IPS DF 6.9 (cell line): Measurements from ENCODE around the gene NFATC2.

Source experiments
- DNase-seq: peaks from one replicate; pipeline ENCODE4 v3.0.0-alpha.2; 2013; ENCODE audit warnings: low read depth, low spot score
- H3K27ac ChIP-seq: one replicate; pipeline ENCODE4 v1.5.1; 2013; ENCODE audit warnings: low read length, control low read depth
- H3K27me3 ChIP-seq: 2 replicates; pipeline ENCODE4 v1.6.1; 2013; ENCODE audit warnings: mild to moderate bottlenecking, low read length; ENCODE audit not compliant: control insufficient read depth, insufficient read depth
- H3K36me3 ChIP-seq: 2 replicates; pipeline ENCODE4 v1.6.1; 2013; ENCODE audit warnings: low read length; ENCODE audit not compliant: control insufficient read depth, insufficient read depth
- H3K4me1 ChIP-seq: 2 replicates; pipeline ENCODE4 v1.6.1; 2013; ENCODE audit warnings: low read length; ENCODE audit not compliant: control insufficient read depth, insufficient read depth
- H3K4me3 ChIP-seq: 2 replicates; pipeline ENCODE4 v1.5.1; 2013; ENCODE audit warnings: mild to moderate bottlenecking, low read length
- H3K9me3 ChIP-seq: 2 replicates; pipeline ENCODE4 v1.6.1; 2013; ENCODE audit warnings: low read length, inconsistent platforms; ENCODE audit not compliant: control insufficient read depth, insufficient read depth
- WGBS: extraction: QIAGEN DNeasy Blood & Tissue Kit; methylation state at CpG from one replicate; pipeline ENCODE4 v1.1.7; 2013; ENCODE audit warnings: mixed read lengths, missing lambda C conversion rate; ENCODE audit not compliant: insufficient read length, insufficient coverage; 5-methylcytosine and 5-hydroxymethylcytosine counted together

NFATC2 gene

GRCh38 chr20:51473771-51474170, 68.7 kb downstream of the NFATC2 start:
- DNase-seq: no peak

GRCh38 chr20:51473256-51473655, 69.3 kb downstream of the NFATC2 start:
- no peak for DNase-seq
- Histone ChIP-seq H3K27me3 (no peaks in the 10 kb centered on the region), H3K27ac (no peak overlapping the region), H3K36me3 (no peaks in the 10 kb centered on the region), H3K4me1 (no peaks in the 10 kb centered on the region), H3K4me3 (no peak overlapping the region), H3K9me3 (no peaks in the 10 kb centered on the region)
- no CpG with 5 or more reads among the region's 4 CpGs for WGBS

More at GRCh38 chr20:51473771-51474170, 68.7 kb downstream of the NFATC2 start:
- H3K36me3 ChIP-seq: no peaks in the 10 kb centered on the region
- no CpG with 5 or more reads among the region's 19 CpGs for WGBS
- H3K27ac ChIP-seq: no peak overlapping the region
- no peaks in the 10 kb centered on the region for H3K9me3 ChIP-seq
- no peaks in the 10 kb centered on the region for H3K4me1 ChIP-seq
- no peaks in the 10 kb centered on the region for H3K27me3 ChIP-seq
- H3K4me3 ChIP-seq: no peak overlapping the region

DNA sequence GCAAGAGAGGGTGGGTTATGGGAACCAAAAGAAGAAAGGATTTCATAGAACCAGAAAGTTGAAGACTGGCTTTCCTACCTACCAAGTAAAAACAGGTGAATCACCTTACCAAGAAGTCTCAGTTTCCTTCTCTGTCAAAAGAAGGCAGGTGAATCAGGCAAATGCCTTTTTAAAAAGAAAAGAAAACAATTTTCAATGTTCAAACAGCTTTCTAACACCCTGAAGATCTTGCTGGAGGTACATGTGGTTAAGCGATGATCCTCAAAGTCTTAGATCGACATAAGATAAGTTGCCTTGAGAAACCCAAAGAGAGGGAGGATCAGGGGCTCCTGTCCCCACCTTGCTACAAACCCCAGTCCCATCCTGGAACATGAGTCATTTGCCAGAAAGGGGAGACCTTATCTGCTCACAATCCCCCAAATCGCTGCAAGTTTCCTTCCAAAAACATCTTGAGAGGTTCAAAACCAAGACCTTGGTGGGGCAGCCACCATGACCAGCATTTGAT, 71.6 kb downstream of the NFATC2 start:
- Histone ChIP-seq H3K9me3 (no peaks in the 10 kb centered on the region), H3K36me3 (no peaks in the 10 kb centered on the region), H3K4me1 (no peaks in the 10 kb centered on the region), H3K27me3 (no peaks in the 10 kb centered on the region), H3K27ac (no peak overlapping the region), H3K4me3 (no peak overlapping the region)
- WGBS: no CpG with 5 or more reads among the region's 3 CpGs
- no peak for DNase-seq

GRCh38 chr20:51470499-51470820, 72.1 kb downstream of the NFATC2 start:
- WGBS: no CpG with 5 or more reads among the region's 5 CpGs
- Histone ChIP-seq H3K27me3 (no peaks in the 10 kb centered on the region), H3K36me3 (no peaks in the 10 kb centered on the region), H3K9me3 (no peaks in the 10 kb centered on the region), H3K27ac (no peak overlapping the region), H3K4me1 (no peaks in the 10 kb centered on the region), H3K4me3 (no peak overlapping the region)
- no peak for DNase-seq

- no peak overlapping the region for H3K27ac ChIP-seq
- H3K27me3 ChIP-seq: no peaks in the 10 kb centered on the region
- DNase-seq: no peak
- no CpG with 5 or more reads among the region's 11 CpGs for WGBS
- no peak overlapping the region for H3K4me3 ChIP-seq
- H3K9me3 ChIP-seq: no peaks in the 10 kb centered on the region
- H3K36me3 ChIP-seq: no peaks in the 10 kb centered on the region
- no peaks in the 10 kb centered on the region for H3K4me1 ChIP-seq
Measured at GRCh38 chr20:51469578-51470498, 72.7 kb downstream of the NFATC2 start.

DNA sequence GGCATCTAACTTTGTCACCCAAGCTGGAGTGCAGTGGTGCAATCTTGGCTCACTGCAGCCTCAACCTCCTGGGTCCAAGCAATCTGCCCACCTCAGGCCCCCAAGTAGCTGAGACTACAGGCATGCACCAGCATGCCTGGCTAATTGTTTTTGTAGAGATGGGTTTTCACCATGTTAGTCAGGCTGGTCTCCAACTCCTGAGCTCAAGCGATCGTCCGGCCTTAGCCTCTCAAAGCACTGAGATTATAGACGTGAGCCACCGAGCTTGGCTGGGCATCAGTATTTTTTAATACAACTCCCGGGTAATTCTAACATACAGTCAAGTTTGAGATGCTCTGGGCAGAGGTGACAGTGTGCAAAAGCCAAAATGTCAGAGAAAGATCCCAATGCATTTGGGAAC, 73.5 kb downstream of the NFATC2 start:
- Histone ChIP-seq H3K36me3 (no peaks in the 10 kb centered on the region; the same call in 1 of the 2 replicates), H3K27me3 (no peaks in the 10 kb centered on the region), H3K27ac (no peak overlapping the region), H3K9me3 (no peaks in the 10 kb centered on the region), H3K4me3 (no peak overlapping the region), H3K4me1 (peaks cover 2% of the 10 kb centered on the region; the same call in 1 of the 2 replicates)
- no CpG with 5 or more reads among the region's 6 CpGs for WGBS
- no peak for DNase-seq

DNA sequence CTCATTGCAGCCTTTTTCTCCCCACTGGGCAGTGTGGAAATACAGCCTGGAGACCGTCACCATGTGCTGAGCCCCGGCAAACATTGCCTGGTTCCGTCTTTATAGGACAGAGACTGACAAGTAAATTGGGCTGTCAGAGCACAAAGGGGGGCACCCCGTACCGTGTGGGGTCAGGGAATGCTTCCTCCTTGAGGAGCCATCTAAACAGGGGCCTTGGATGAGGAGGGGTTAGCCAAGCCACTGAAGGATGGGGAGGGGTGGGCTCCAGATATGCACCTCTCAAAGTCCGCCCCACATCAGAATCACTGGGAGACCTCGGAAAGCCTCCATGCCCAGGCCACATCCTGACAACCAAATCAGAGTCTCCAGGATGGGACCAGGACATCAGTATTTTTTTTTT, 73.9 kb downstream of the NFATC2 start:
- Histone ChIP-seq H3K27ac (no peak overlapping the region), H3K9me3 (no peaks in the 10 kb centered on the region), H3K4me1 (peaks cover 3% of the 10 kb centered on the region; the same call in 1 of the 2 replicates), H3K4me3 (no peak overlapping the region), H3K27me3 (no peaks in the 10 kb centered on the region), H3K36me3 (no peaks in the 10 kb centered on the region; the same call in 1 of the 2 replicates)
- no CpG with 5 or more reads among the region's 7 CpGs for WGBS
- no peak for DNase-seq

GRCh38 chr20:51467956-51468626, 74.4 kb downstream of the NFATC2 start:
- H3K27ac ChIP-seq: no peak overlapping the region

GRCh38 chr20:51463998-51464397, 78.5 kb downstream of the NFATC2 start:
- H3K27ac ChIP-seq: no peak overlapping the region
- H3K9me3 ChIP-seq: no peaks in the 10 kb centered on the region
- no peaks in the 10 kb centered on the region; the same call in 1 of the 2 replicates for H3K36me3 ChIP-seq
- H3K4me1 ChIP-seq: peaks cover 3% of the 10 kb centered on the region
- no peak overlapping the region for H3K4me3 ChIP-seq
- H3K27me3 ChIP-seq: no peaks in the 10 kb centered on the region
- no CpG with 5 or more reads among the region's 9 CpGs for WGBS
- DNase-seq: no peak

More at GRCh38 chr20:51467956-51468626, 74.4 kb downstream of the NFATC2 start:
- no peak overlapping the region for H3K4me3 ChIP-seq
- no peaks in the 10 kb centered on the region for H3K9me3 ChIP-seq
- no peaks in the 10 kb centered on the region; the same call in 1 of the 2 replicates for H3K36me3 ChIP-seq
- H3K27me3 ChIP-seq: no peaks in the 10 kb centered on the region
- no peak for DNase-seq
- no CpG with 5 or more reads among the region's 10 CpGs for WGBS
- peaks cover 3% of the 10 kb centered on the region; the same call in 1 of the 2 replicates for H3K4me1 ChIP-seq

GRCh38 chr20:51463560-51463959, 79.0 kb downstream of the NFATC2 start:
- H3K27ac ChIP-seq: no peak overlapping the region
- no CpG with 5 or more reads among the region's 8 CpGs for WGBS
- H3K9me3 ChIP-seq: no peaks in the 10 kb centered on the region
- H3K27me3 ChIP-seq: no peaks in the 10 kb centered on the region
- H3K4me1 ChIP-seq: peaks cover 3% of the 10 kb centered on the region
- DNase-seq: no peak
- H3K36me3 ChIP-seq: no peaks in the 10 kb centered on the region; the same call in 1 of the 2 replicates
- no peak overlapping the region for H3K4me3 ChIP-seq
